Measurements from ENCODE around the gene TMPO.
"Not testable (repeated sequence)": the region's sequence is repeated elsewhere in the genome, so short reads cannot be mapped to it uniquely, and the experiment has no call there.

Gene TMPO

DNA sequence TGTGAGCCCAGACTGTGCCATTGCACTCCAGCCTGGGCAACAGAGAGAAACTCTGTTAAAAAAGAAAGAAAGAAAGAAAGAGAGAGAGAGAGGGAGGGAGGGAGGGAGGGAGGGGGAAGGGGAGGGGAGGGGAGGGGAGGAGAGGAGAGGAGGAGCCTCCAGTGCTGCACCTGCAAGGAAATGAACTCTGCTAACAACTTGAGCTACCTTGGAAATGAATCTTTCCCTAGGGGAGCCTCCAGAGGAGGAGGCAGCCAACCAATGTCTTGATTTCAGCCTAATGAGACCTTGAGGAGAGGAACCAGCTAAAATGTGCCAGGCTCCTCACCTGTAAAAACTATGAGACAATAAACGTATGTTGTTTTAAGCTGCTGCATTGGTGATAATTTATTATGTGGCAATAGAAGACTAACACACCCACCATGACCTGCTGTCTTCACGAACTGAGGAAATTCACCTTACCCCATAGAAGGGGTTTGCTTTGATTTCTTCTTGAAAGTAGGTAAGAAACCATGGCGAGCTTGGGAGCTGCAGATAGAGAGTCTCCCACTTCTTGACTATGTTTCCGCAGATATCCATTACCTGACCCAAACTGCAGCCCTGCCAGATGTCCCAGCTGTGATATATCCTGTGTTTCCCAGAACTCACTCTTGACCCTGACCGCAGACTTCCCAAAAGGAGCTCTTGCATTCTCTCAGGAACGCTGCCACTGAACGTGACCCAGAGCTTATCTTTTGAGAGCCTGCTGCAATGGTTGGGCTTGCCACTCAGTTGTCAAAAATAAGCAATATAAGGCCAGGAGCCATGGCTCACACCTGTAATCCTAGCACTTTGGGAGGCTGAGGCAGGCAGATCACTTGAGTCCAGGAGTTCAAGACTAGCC lies 31.5 kb upstream of the TMPO start:
- Histone ChIP-seq H3K4me3 (ENCODE audit: insufficient read depth, low read depth, low read length) (no peak overlapping the region), H3K4me1 (ENCODE audit: control insufficient read depth, insufficient read depth, low read length) (no peaks in the 10 kb centered on the region), H3K27ac (ENCODE audit: insufficient read depth, low read depth, low read length, poor library complexity, severe bottlenecking) (no peak overlapping the region), H3K36me3 (ENCODE audit: control insufficient read depth, insufficient read depth, low read length) (no peaks in the 10 kb centered on the region), H3K27me3 (ENCODE audit: control insufficient read depth, insufficient read depth, low read length, poor library complexity, severe bottlenecking) (no peaks in the 10 kb centered on the region), H3K9me3 (ENCODE audit: control insufficient read depth, low read length) (no peaks in the 10 kb centered on the region)
- 89 to 90% methylated on average over 6 to 7 of the region's 7 CpGs for WGBS, 2 experiments

GRCh38 chr12:98485792-98486340 lies 29.5 kb upstream of the TMPO start:
- no peaks in the 10 kb centered on the region for H3K9me3 ChIP-seq (ENCODE audit: control insufficient read depth, low read length)
- H3K27me3 ChIP-seq (ENCODE audit: control insufficient read depth, insufficient read depth, low read length, poor library complexity, severe bottlenecking) = no peaks in the 10 kb centered on the region
- WGBS, 2 experiments = 88 to 90% methylated on average over 5 to 6 of the region's 6 CpGs
- H3K4me1 ChIP-seq (ENCODE audit: control insufficient read depth, insufficient read depth, low read length) = peaks cover 7% of the 10 kb centered on the region
- H3K4me3 ChIP-seq (ENCODE audit: insufficient read depth, low read depth, low read length) = no peak overlapping the region
- H3K36me3 ChIP-seq (ENCODE audit: control insufficient read depth, insufficient read depth, low read length) = no peaks in the 10 kb centered on the region
- no peak overlapping the region for H3K27ac ChIP-seq (ENCODE audit: insufficient read depth, low read depth, low read length, poor library complexity, severe bottlenecking)

GRCh38 chr12:98488416-98488815 lies 27.0 kb upstream of the TMPO start:
- not testable (repeated sequence) for H3K27me3 ChIP-seq (ENCODE audit: control insufficient read depth, insufficient read depth, low read length, poor library complexity, severe bottlenecking); H3K4me3 ChIP-seq (ENCODE audit: insufficient read depth, low read depth, low read length); H3K36me3 ChIP-seq (ENCODE audit: control insufficient read depth, insufficient read depth, low read length); H3K27ac ChIP-seq (ENCODE audit: insufficient read depth, low read depth, low read length, poor library complexity, severe bottlenecking); H3K9me3 ChIP-seq (ENCODE audit: control insufficient read depth, low read length)
- peaks cover 15% of the 10 kb centered on the region for H3K4me1 ChIP-seq (ENCODE audit: control insufficient read depth, insufficient read depth, low read length)
- 94% methylated on average over 9 of the region's 9 CpGs for WGBS, 2 experiments

DNA sequence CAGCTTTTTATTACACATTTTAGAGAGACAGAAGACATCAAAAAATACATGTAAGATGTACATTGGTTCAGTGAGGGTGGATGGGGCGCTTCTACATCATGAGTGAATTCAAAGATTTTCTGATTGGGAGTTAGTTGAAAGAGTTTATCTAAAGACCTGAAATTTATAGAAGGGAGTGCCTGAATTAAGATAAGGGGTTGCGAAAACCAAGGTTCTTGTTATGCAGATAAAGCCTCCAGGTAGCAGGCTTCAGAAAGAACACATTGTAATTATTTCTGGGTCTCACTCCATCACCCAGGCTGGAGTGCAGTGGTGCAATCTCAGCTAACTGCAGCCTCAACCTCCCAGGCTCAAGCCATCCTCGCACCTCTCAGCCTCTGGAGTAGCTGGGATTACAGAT lies 26.2 kb upstream of the TMPO start:
- H3K36me3 ChIP-seq (ENCODE audit: control insufficient read depth, insufficient read depth, low read length) = no peaks in the 10 kb centered on the region
- H3K4me3 ChIP-seq (ENCODE audit: insufficient read depth, low read depth, low read length) = no peak overlapping the region
- no peaks in the 10 kb centered on the region for H3K9me3 ChIP-seq (ENCODE audit: control insufficient read depth, low read length)
- H3K4me1 ChIP-seq (ENCODE audit: control insufficient read depth, insufficient read depth, low read length) = peaks cover 15% of the 10 kb centered on the region
- 93 to 97% methylated on average over 3 of the region's 3 CpGs for WGBS, 2 experiments
- H3K27me3 ChIP-seq (ENCODE audit: control insufficient read depth, insufficient read depth, low read length, poor library complexity, severe bottlenecking) = no peaks in the 10 kb centered on the region
- H3K27ac ChIP-seq (ENCODE audit: insufficient read depth, low read depth, low read length, poor library complexity, severe bottlenecking) = no peak overlapping the region

- Histone ChIP-seq H3K4me3 (ENCODE audit: insufficient read depth, low read depth, low read length) (no peak overlapping the region), H3K36me3 (ENCODE audit: control insufficient read depth, insufficient read depth, low read length) (no peaks in the 10 kb centered on the region), H3K27me3 (ENCODE audit: control insufficient read depth, insufficient read depth, low read length, poor library complexity, severe bottlenecking) (no peaks in the 10 kb centered on the region), H3K9me3 (ENCODE audit: control insufficient read depth, low read length) (no peaks in the 10 kb centered on the region), H3K27ac (ENCODE audit: insufficient read depth, low read depth, low read length, poor library complexity, severe bottlenecking) (peak overlapping the region; percentile 78), H3K4me1 (ENCODE audit: control insufficient read depth, insufficient read depth, low read length) (peaks cover 15% of the 10 kb centered on the region)
- WGBS, 2 experiments = 24 to 27% methylated on average over 14 of the region's 14 CpGs
Observed at GRCh38 chr12:98490501-98491453, 24.6 kb upstream of the TMPO start.

GRCh38 chr12:98492580-98493140 lies 22.7 kb upstream of the TMPO start:
- H3K4me1 ChIP-seq (ENCODE audit: control insufficient read depth, insufficient read depth, low read length) = peaks cover 15% of the 10 kb centered on the region
- H3K4me3 ChIP-seq (ENCODE audit: insufficient read depth, low read depth, low read length) = no peak overlapping the region
- H3K27ac ChIP-seq (ENCODE audit: insufficient read depth, low read depth, low read length, poor library complexity, severe bottlenecking) = no peak overlapping the region
- H3K36me3 ChIP-seq (ENCODE audit: control insufficient read depth, insufficient read depth, low read length) = no peaks in the 10 kb centered on the region
- 41 to 43% methylated on average over 4 of the region's 4 CpGs for WGBS, 2 experiments
- H3K27me3 ChIP-seq (ENCODE audit: control insufficient read depth, insufficient read depth, low read length, poor library complexity, severe bottlenecking) = no peaks in the 10 kb centered on the region
- no peaks in the 10 kb centered on the region for H3K9me3 ChIP-seq (ENCODE audit: control insufficient read depth, low read length)

- 92 to 96% methylated on average over 15 of the region's 15 CpGs for WGBS, 2 experiments
- not testable (repeated sequence) for H3K4me3 ChIP-seq (ENCODE audit: insufficient read depth, low read depth, low read length); H3K36me3 ChIP-seq (ENCODE audit: control insufficient read depth, insufficient read depth, low read length); H3K4me1 ChIP-seq (ENCODE audit: control insufficient read depth, insufficient read depth, low read length); H3K27ac ChIP-seq (ENCODE audit: insufficient read depth, low read depth, low read length, poor library complexity, severe bottlenecking); H3K27me3 ChIP-seq (ENCODE audit: control insufficient read depth, insufficient read depth, low read length, poor library complexity, severe bottlenecking); H3K9me3 ChIP-seq (ENCODE audit: control insufficient read depth, low read length)
Observed at GRCh38 chr12:98501266-98501629, 14.1 kb upstream of the TMPO start.

- H3K27me3 ChIP-seq (ENCODE audit: control insufficient read depth, insufficient read depth, low read length, poor library complexity, severe bottlenecking) = no peaks in the 10 kb centered on the region
- H3K4me1 ChIP-seq (ENCODE audit: control insufficient read depth, insufficient read depth, low read length) = no peaks in the 10 kb centered on the region
- H3K9me3 ChIP-seq (ENCODE audit: control insufficient read depth, low read length) = no peaks in the 10 kb centered on the region
- peak overlapping the region; percentile 78 for H3K4me3 ChIP-seq (ENCODE audit: insufficient read depth, low read depth, low read length)
- no peaks in the 10 kb centered on the region for H3K36me3 ChIP-seq (ENCODE audit: control insufficient read depth, insufficient read depth, low read length)
- 0% methylated on average over 16 of the region's 16 CpGs for WGBS, 2 experiments
- peak overlapping the region; percentile 95 for H3K27ac ChIP-seq (ENCODE audit: insufficient read depth, low read depth, low read length, poor library complexity, severe bottlenecking)
Observed at GRCh38 chr12:98503342-98503591, 12.1 kb upstream of the TMPO start.

GRCh38 chr12:98503592-98504367 lies 11.6 kb upstream of the TMPO start:
- H3K4me3 ChIP-seq (ENCODE audit: insufficient read depth, low read depth, low read length) = peak overlapping the region; percentile 78
- H3K36me3 ChIP-seq (ENCODE audit: control insufficient read depth, insufficient read depth, low read length) = no peaks in the 10 kb centered on the region
- no peaks in the 10 kb centered on the region for H3K9me3 ChIP-seq (ENCODE audit: control insufficient read depth, low read length)
- WGBS, 2 experiments = 0% methylated on average over 42 to 43 of the region's 43 CpGs
- no peaks in the 10 kb centered on the region for H3K27me3 ChIP-seq (ENCODE audit: control insufficient read depth, insufficient read depth, low read length, poor library complexity, severe bottlenecking)
- H3K4me1 ChIP-seq (ENCODE audit: control insufficient read depth, insufficient read depth, low read length) = no peaks in the 10 kb centered on the region
- H3K27ac ChIP-seq (ENCODE audit: insufficient read depth, low read depth, low read length, poor library complexity, severe bottlenecking) = peak overlapping the region; percentile 95

Measured in ectodermal cell (in vitro differentiated cells).